HCEC 1CT (cell line): ENCODE data around the gene CDH11.

ENCODE experiments used
- DNase-seq: peaks from one replicate; pipeline ENCODE4 v3.0.0-alpha.2; 2017

CDH11 gene

DNA sequence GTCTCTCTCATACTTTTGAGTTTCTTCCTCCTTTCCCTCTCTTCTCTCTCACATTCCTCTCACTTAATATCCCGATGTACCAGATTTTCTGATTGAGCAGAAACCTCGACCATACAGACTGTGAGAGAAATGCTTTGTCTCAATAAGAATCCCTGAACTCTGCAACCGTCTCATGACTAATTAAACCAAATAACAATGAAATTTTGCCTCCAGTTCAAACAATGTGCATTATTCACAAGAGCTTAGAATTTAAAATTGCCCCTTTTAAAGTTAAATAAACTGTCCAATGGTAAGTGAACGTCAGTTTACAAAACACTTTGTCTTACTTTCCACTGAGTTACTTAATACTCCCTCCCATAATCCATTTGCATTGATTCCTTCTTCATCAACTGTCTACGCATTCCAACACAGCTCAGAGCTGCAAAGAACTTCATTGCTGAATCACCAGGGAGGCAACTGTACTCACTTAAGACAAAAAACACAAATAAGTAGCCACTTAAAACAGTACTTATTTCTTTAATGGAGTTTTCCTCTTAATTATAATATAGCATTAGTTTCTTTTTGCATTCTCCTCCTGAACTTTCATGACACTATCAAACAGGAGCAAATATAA is 4.9 kb downstream of the CDH11 start:
- DNase-seq = peak; percentile 42

GRCh38 chr16:65116216-65116615 is 5.6 kb downstream of the CDH11 start:
- DNase-seq = no peak

DNA sequence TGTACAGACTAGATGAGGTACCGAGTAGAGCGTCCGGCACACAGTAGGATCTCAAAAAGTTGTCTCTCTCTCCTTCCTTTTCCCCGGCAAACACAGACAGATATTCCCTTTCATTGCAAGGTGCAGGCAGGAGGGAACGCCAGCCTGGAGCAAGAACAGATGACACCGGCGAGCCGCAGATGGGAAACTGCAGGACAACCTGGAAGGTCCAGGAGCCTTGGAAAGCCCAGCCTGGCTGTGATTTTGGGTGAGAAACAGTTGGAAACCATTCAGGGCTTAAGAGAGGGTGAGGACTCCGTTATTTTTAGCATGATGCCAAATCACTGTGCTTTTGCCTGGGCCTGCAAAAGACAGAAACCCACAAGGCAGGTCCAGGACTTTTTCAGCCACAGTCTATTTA is 7.3 kb downstream of the CDH11 start:
- DNase-seq = no peak

GRCh38 chr16:65113441-65113840 is 8.4 kb downstream of the CDH11 start:
- DNase-seq = no peak

DNA sequence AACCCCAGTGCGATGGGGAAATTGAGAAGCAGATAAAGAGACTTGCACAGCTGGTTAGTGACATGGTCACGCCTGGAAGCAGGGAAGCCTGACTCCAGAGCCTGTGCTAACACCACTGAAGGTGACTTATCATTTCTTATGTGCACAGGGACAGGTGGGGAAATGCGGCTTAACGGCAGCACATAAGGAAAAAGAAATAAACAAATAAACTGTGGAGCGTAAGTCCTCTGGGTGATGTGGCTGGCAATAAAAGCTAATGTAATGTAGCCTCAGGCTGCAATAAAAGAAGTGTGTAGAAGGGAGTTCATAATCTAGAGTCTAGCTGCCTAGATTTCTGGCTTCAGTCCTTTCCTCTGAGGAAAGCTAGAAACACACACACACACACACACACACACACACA is 10.6 kb downstream of the CDH11 start:
- DNase-seq = no peak

GRCh38 chr16:65106757-65107156 is 15.1 kb downstream of the CDH11 start:
- DNase-seq = no peak

DNA sequence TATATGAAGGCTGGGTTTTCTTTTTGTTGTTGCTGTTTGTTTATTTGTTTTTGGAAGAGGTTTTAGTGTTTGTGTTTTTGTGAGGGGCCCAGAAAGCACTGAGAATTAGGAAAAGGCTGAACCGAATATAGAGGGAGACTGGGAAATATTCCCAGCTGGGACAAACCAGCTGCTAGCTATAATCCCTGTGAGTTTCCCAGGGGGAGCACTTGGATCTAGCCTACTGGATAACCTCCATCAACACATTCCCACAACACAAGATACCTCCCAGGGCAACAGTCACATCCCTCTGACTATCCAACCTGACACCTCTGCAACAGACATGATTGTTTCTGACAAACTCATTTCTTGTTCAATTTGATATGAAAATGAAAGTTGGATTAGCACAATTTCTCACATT is 16.7 kb downstream of the CDH11 start:
- DNase-seq = no peak

DNA sequence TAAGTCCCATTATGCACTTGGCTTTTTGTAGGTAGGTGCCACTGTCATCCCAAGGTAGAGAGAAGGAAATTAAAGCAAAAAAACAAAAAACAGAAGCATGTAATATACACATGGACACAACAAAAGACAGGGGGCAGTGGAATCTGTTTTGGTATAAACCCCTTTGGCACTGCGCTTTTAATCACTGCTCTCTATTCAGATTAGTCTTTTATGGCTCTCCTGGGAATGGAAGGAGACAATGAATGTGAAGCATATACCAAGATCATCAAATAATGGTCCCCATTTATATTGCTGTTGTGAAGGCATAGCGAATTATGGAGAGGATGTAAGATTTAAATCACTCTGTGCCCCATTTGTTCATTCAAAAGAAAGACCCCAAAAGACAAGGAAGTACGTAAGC is 17.4 kb downstream of the CDH11 start:
- no peak for DNase-seq

GRCh38 chr16:65102326-65102725 is 19.5 kb downstream of the CDH11 start:
- no peak for DNase-seq

GRCh38 chr16:65101009-65101408 is 20.9 kb downstream of the CDH11 start:
- DNase-seq = no peak

- no peak for DNase-seq
Measured at GRCh38 chr16:65099607-65100006, 22.3 kb downstream of the CDH11 start.

GRCh38 chr16:65098916-65099315 is 22.9 kb downstream of the CDH11 start:
- no peak for DNase-seq

GRCh38 chr16:65097296-65097695 is 24.6 kb downstream of the CDH11 start:
- no peak for DNase-seq

GRCh38 chr16:65095906-65096305 is 26.0 kb downstream of the CDH11 start:
- no peak for DNase-seq

DNA sequence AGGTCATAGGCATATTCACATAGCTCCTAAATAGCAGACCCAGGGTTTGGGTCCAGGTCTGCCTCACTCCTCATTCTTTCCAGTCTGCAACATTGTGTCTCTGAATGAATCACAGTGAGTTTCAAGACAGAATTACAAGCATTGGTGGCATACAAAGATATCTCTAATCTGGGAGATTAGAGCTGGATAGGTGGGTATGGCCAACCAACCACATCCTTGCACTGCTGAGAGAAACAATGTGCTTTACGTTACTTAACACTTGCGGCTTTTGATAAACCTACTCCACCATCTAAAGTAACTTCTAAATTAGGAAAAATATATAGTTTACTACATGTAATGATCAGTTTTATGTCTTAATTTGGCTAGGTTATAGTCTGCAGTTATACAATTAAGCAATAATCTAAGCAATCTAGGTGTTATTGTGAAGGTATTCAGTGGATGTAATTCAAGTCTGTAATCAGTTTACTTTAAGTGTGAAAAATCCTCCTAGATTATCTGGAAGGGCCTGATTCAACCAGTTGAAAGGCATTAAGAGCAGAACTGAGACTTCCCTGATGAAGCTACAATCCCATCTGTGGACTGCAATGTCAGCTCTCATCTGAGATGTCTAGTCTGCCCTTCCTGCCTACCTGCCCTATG is 26.7 kb downstream of the CDH11 start:
- no peak for DNase-seq

GRCh38 chr16:65094009-65094408 is 27.9 kb downstream of the CDH11 start:
- no peak for DNase-seq

DNA sequence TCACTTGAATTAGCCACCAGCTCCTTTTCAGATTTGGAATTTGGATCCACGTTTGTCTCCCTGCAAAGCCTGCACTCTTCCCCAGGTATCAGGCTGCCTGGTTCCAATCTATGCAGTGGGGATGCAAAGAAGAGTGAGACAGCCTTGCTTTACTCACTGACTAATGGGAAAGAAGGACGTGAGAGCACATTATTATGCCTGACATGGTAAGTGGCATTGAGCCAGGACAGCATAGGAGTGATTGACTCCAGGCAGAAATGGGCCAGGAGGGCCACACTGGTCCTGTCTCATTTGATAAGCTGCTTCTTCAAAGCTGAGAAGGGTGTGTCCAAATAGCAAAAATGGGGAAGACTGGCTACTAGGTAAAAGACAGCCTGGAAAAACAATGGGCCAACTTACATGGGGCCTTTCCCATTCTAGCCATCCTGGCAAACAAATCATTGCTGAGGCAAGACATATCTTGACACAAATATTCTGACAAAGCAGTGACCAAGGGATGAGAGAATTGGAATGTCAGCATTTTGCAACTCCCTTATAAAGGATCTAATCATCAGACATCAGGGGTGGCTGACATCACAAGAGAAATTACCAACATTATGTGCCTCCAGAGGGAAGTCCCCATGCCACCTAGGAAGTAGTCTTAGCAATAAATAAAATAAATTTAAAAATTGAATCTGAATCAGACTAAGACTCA is 38.6 kb downstream of the CDH11 start:
- DNase-seq = peak; percentile 28

DNA sequence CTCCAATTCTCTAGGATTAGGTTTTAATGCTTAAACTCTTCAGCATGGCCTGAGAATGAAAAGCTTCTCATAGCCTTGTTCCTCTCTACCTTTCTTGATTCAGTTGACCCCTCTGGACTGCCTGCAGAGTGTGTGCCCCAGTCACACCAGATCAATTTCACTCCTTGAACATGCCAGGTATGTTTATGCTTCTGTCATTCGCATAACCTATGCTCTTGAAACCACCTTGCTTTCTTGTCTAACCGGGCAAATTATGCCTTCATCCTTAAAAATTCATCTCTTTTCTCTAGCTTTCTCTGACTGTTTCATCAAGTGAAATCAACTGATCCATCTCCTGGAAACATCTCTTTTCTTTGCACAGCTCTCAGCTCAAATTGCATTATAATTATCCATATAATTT is 42.3 kb downstream of the CDH11 start:
- no peak for DNase-seq

DNA sequence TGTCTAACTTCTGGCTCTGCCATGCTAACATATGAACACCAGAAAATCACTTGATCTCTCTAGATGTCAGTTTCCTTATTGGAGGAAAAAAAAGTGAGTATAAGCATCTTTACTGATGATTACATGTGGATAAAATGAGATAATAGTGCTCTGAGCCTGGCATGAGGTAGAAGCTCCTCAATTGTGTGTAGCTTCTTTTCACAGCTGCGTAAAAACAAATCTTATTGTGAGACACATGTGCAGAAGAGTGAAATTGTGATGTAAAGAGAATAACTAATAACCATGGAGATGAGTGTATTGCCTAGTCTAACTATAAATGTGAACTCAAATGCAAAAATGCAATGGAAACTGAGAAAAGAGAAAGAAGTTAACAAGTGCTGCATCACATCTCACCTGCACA is 44.7 kb downstream of the CDH11 start:
- DNase-seq = no peak

GRCh38 chr16:65075877-65076276 is 46.0 kb downstream of the CDH11 start:
- DNase-seq = no peak

GRCh38 chr16:65071433-65072311 is 50.2 kb downstream of the CDH11 start:
- peak; percentile 58 for DNase-seq

DNA sequence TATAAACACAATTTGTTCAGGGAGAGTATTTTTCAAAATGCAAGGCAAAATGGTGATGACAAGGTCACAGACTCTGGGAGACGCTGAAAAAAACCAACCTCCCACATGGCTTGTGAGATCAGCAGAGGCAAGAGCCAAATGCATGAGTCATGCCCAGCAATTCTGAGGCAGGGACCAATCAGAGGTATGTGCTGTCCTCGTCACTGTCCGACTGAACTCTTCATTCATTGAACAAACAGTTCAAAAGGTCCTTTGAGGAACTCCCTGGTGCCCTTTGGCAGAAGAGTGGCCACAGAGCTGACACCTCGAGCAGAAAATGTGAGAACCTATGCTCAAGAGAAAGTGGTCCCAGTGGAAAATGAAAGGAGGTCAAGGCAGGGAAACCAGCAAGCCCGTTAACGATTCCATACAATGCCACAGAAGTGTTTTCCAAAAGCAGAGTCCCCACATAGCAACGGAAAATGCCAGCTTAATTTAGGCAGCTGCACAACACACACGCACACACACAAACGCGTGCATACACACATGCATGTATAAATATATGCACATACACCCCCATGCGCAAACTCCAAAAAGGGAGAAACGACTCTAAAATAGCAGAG is 50.9 kb downstream of the CDH11 start:
- DNase-seq = peak; percentile 97

- peak; percentile 45 for DNase-seq
Measured at GRCh38 chr16:65069766-65070165, 52.1 kb downstream of the CDH11 start.
